NCI-H187 treated with DMSO at 0.1 percent for 48 hours (cell line): Measurements from ENCODE around the gene BCAM.

ENCODE experiments used
- DNase-seq: peaks from one replicate; lab custom pipeline; 2025; lab: John Stamatoyannopoulos, UW

The BCAM gene

DNA sequence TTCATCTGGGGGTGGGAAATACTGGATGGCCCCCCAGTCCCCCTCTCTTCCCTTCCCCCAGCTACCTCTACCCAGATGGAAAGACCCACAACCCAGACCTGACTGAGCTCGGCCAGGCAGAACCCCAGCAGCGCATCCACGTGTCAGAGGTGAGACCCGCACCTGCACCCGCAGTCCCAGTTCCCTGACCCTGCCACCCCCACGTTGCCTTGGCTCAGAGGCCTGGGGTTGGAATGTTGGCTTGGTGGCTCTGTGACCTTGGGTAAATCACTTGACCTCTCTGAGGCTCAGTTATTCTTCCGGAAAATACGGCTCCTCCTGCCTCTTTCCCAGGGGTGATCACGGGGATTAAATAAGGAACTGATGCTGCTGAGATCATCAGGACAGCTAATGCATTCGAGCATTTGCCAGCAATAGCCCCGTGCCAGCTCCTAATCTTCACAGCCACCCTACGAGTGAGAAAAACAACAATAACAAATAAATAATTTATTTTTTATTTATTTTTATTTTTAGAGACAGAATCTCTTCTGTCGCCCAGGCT is 18.9 kb upstream of the BCAM start:
- DNase-seq: no peak

DNA sequence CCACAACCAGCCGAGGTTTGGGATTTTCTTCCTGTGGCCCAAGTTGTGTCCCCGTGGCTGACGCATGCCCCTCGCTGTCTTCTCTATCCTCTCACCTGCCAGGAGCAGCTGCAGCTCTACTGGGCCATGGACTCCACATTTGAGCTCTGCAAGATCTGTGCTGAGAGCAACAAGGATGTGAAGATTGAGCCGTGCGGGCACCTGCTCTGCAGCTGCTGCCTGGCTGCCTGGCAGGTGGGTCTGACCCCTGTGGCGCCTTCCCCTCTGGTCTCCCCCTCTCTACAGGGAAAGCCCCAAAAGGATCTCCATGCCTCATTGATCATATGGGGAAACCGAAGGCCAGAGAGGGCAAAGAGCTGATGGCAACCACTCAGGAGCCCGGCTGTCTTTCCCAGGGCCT is 16.6 kb upstream of the BCAM start:
- no peak for DNase-seq

DNA sequence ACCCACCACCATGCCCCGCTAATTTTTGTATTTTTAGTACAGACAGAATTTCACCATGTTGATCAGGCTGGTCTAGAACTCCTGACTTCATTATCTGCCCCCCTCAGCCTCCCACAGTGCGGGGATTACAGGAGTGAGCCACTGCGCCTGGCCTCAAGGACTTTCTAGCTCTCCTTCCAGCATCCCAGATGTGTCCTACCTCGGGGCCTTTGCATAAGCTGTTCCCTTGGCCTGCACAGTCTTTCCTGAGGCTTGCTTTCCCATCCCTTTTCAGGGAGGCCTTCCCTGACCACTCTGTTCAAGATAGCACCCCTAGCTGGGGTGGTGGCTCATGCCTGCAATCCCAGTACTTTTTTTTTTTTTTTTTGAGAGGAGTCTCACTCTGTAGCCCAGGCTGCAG is 14.3 kb upstream of the BCAM start:
- no peak for DNase-seq

DNA sequence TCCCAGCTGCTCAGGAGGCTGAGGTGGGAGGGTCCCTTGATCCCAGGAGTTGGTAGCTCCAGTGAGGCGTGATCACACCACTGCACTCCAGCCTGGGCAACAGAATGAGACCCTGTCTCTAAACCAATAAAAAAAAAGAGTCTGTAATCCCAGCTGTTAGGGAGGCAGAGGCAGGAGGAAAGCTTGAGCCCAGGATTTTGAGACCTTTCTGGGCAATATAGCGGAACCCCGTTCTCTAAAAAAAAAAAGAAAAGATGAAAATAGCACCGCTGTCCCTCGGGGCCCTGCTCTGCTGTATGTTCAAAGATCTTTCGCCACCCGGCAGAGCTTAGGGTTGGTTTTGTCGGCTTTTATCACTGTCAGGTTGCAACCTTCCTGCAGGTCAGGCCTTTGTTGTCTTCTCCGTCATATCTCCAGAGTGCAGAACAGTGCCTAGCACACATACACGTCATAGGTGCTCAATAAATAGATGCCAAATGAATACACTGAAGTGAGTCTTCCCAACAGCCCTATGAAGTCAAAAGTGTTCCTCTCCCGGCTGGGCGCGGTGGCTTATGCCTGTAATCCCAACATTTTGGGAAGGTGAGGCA is 13.4 kb upstream of the BCAM start:
- no peak for DNase-seq

DNA sequence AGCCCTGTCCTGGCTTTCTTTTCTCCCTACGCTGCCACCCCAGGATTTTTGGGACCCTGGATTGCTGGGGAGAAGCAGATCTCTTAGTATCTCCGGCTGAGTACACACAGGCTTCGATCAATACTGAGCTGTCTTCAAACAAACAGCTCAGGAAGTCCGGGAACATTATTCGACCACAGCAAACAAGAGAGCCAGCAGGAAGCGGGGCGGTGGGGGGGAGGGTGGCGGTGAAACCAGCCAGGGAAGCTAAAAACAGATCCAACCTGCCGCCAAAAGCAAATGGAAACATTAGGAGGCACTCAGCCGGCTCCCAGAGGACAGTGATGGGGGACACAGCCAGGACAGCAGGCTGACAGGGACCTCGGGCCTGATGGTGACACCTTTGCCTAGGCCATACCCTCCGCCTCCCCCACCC is 12.2 kb upstream of the BCAM start:
- DNase-seq: no peak

DNA sequence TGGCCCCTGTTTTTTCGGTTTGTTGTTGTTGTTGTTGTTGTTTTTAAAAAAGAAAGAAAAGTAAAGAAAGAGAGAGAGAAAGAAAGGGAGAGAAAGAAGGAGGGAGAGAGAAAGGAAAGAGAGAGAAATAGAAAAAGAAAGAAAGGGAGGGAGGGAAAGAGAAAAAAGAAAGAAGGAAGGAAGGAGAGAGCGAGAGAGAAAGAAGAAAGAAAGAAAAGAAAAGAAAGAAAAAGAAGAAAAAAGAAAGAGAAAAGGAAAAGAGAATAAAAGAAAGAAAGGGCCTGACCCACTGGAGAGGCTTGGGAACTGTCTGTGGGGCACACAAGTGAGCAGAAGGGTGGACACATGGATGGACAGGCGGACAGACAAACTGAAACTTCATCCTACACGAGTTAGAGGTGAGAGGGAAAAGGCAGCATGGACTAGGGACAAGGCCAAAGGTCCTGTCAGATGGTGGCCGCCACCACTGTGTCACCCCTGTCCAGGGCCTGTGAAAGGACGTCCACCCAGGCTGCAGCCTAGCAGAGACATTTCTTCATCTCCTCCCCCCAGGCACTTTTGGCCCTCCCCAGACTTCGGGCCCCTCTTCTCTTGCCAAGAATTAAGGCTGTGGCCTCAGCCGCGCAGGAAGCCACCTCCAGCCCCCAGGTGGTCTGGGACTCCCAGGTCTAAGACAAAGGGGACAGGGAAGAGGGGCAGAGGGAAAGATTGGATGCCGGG is 9.1 kb upstream of the BCAM start:
- DNase-seq: no peak

DNA sequence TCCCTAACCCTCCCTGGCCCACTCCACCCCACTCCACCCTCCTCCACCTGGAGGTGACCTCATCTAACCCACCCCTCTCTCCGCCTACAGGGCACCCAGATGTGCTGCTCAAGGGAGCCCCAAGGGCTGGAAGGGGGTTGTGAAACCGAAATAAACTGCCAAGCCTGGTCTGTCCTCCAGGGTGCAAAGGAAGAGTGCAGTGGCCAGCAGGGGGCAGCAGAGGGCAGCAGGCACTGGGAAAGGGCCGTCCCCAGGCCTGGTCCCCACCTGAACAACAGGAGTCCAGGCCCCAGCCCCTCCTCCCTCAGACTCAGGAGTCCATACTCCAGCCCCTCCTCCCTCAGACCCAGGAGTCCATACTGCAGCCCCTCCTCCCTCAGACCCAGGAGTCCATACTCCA is 8.4 kb upstream of the BCAM start:
- DNase-seq: no peak

DNA sequence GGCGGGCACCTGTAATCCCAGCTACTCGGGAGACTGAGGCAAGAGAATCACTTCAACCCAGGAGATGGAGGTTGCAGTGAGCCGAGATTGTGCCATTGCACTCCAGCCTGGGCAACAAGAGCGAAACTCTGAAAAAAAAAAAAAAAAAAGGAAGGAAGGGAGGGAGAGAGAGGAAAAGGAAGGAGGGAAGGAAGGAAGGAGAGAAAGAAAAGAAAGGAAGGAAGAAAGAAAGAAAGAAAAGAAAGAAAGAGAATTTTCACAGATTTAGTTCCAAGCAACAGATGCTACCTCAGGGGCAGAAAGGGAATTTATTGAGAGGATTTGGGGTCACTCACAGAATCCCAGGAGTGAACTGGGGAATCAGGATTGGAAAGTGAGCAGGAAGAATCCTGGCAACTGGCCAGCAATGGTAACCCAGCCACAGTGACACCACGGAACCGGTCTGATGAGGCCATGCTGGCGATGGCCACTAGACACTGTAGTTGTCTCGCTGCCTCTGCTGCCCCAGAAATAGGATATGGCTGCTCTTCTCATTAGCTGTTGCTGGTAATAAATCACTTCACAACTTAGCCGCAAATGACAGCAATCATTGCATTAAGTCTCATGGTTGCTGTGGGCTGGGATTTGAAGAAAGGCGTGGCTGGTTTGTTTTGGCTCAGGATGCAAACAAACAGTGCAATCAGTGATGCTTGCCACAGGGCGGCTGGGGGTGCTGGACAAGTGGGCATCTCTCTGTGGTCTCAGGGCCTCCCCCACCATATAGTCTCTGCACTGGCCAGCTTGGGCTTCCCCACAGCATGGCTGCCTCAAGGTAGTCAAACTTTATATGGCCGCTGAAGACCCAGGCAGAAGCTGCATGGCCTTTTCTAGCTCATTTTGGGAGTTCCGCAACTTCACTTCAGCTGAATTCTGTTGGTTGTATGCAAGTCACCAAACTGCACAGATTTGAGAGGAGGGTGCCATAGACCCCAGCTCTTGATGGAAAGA is 5.2 kb upstream of the BCAM start:
- no peak for DNase-seq

DNA sequence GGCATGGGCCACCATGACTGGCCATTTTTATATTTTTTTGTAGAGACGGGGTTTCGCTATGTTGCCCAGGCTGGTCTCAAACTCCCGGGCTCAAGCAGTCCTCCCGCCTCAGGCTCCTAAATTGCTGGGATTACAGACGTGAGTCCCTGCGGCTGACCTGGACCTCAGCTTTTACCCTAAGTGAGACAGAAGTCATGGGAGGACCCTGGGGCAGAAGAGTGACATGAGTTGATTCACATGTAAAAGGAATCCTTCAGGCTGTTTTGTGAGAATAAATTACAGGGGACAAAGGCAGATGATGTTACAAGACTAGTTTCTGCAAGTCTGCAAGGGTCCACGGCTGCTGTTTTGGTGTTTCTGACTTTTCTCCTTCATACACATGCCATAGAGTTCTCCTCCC is 2.6 kb upstream of the BCAM start:
- no peak for DNase-seq

DNA sequence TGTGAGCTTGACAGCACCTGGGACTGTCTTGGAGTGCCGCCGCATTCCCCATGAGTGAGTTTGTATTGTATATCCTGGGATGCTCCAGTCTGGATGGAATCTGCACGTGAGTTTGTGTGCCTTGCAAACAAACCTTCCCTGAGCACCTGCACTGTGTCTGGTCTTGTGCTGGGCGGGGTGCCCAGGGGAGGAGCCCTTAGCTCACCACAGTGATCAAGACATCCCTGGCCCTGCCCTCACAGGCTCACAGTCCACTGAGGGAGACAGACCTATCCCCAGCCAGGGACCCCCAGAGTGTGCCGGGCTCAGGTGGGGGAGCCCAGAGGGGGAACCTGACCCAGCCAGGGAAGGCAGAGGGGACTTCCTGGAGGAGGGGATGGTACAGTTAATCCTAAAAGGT is 1.7 kb upstream of the BCAM start:
- no peak for DNase-seq

DNA sequence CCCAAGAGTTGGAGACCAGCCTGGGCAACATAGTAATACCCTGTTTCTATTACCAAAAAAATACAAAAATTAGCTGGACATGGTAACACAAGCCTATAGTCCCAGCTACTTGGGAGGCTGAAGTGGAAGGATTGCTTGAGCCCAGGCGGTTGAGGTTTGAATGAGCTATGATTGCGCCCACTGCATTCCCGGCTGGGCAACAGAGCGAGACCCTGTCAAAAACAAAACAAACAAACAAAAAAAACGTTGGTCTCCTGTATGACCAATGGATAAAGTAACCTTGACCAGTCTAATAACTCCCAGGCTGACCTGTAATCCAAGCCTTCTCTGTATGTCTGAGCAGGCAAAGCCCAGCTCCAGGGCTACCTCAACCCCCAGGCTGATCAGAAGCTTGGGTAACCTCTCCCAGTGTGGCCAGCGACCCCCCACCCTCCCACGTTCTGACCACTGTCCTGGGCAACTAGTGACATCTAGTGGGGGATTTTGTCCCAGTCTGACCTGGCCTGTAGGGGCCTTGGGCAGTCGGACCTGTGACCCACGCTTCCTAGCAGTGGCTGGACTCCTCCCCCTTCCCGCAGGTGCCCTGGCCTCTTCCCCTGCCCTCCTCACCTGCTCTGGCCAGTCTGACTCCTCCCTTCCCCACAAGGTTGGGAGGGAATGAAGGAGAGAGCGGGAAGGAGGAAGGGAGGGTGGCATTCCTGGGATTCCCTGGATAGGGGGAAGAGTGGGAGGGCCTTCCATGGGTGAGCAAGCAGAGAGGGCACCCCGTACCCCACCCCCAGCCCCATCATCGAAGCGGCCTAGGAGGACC is 1.0 kb upstream of the BCAM start:
- no peak for DNase-seq

DNA sequence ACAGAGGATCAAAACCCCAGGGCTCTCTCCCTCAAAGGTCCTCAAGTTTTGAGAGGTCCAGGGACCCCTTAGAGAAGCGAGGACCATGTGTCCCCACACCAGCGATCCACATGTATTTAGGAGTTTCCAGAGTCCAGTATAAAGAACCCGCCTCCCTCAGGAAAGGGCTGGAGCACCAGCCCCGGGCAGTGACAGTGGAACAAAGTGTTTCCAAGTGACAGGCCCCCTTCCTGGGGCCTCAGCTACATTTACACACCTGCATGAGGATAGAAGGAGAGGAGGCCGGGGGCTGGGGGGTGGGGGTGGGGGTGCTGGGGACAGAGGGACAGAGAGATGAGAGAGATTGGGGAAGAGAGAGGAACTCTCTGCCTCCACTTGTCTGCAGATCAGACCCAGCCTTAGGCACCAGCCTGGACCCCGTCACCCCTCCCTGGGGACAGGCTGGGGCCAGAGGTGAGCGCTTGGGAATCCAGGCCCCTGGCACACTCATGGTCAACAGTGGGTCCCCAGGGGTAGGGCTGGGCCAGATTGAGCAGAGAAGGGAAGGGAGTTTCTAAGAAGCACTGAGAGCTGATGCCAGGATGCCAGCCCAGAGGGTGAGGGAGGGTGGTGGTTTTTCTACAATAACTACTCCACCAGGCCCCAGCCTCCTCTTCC is 802 bp downstream of the BCAM start:
- no peak for DNase-seq

DNA sequence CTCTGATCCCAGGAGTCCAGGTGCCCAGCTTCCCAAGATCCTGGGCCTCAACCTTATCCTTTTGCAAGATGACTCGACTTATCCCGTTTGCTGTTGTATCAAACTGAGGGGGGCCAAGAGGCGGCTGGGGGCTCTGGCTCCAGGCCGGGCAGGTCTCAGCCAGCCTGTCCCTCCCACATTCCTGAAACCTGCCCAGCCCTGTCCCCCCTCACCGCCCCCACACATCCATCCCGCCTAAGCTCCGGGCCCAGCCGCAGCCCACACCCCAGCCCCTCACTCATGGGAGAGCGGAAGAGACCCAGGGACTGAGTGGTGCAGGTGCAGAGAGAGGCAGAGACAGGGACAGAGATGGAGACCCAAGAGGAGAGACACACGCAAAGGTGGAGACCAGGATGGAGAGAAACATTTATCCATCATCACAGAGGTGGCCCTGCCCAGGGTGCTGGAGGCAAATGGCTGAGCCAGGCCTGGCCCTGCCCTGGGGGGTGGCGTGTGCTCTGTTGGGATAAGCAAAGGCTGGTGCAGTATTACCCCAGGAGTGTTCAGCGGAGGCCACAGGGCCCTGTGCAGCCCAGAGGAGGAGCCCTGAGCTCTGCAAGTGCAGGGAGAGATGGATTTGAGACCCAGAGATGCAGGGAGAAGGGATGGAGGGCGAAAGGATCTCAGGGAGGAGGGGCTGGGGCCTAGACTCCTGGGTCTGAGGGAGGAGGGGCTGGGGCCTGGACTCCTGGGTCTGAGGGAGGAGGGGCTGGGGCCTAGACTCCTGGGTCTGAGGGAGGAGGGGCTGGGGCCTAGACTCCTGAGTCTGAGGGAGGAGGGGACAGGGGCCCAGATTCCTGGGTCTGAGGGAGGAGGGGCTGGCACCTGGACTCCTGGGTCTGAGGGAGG is 1.6 kb downstream of the BCAM start:
- no peak for DNase-seq

DNA sequence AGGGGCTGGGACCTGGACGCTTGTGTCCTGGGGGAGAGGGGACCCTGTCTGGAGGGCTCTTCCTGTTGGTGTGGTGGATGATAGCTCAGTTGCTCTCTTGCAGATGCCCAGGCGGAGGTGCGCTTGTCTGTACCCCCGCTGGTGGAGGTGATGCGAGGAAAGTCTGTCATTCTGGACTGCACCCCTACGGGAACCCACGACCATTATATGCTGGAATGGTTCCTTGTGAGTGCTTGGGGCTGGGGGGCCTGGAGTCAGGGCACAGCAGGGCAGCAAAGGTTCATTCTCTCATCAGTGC is 2.2 kb downstream of the BCAM start:
- no peak for DNase-seq

DNA sequence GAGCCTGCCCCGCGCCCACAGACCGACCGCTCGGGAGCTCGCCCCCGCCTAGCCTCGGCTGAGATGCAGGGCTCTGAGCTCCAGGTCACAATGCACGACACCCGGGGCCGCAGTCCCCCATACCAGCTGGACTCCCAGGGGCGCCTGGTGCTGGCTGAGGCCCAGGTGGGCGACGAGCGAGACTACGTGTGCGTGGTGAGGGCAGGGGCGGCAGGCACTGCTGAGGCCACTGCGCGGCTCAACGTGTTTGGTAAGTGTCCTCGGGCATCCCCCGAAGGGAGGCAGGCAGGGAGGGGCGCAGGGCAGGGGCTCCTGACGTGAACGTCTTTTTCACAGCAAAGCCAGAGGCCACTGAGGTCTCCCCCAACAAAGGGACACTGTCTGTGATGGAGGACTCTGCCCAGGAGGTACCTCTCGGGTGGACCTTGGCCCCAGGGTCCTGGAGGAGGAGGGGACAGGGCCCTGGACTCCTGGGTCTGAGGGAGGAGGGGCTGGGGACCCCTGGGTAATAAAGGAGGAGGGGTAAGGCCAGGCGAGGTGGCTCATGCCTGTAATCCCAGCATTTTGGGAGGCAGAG is 3.3 kb downstream of the BCAM start:
- DNase-seq: no peak

DNA sequence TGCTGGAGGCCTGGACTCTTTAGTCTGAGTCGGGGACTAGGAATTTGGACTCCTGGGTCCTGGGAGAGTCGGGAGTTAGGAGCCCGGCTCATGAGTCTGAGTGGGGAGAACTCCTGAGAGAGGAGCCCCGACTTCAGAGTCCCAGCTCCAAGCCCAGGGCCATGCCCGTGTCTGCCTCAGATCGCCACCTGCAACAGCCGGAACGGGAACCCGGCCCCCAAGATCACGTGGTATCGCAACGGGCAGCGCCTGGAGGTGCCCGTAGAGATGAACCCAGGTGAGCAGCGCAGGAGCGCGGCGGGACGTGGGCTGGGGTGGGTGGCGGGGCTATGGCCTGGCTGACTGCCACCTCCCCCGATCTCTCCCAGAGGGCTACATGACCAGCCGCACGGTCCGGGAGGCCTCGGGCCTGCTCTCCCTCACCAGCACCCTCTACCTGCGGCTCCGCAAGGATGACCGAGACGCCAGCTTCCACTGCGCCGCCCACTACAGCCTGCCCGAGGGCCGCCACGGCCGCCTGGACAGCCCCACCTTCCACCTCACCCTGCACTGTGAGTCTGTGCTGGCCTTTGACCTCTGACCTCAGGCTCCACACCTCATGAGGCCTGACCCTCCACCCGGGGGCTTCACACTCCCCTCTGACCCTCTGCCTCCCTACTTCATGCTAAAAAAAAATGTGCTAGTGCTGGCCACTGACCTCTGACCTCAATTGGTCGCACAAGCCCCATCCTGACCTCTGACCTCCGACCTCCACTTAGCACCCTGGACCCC is 4.4 kb downstream of the BCAM start:
- no peak for DNase-seq

DNA sequence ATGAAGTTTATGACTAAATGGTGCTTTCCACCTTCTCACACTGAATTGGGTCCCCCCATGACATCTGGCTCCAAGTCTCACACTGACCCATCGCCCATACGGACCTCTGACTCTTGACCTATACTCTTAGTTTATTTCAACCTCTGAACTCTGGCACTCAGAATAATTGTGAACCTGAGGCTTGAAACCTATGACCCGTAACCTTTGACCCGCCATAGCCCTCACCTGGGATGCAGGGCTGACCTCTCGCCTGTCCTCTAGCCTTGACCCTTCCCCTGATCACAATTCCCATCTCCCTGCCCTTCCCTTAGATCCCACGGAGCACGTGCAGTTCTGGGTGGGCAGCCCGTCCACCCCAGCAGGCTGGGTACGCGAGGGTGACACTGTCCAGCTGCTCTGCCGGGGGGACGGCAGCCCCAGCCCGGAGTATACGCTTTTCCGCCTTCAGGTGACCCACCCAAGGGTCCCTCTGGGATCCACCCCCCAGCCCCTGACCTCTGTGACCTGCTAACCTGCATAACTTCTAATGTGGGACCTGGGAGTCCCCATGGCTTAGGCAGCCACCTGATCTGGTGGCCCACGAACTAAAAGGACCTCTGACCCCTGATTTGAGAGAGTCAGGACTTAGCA is 5.1 kb downstream of the BCAM start:
- DNase-seq: no peak

DNA sequence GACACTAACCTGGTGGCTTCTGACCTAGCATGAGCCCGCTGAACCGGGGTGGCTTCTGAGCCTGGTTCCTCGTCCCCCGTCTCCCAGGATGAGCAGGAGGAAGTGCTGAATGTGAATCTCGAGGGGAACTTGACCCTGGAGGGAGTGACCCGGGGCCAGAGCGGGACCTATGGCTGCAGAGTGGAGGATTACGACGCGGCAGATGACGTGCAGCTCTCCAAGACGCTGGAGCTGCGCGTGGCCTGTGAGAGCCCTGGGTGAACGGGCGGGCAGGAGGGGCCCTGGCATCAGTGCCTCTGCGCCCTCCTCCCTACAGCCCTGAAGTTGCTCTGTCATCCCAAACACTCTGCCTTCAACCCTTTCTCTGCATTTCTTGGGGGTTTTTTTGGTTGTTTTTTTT is 5.6 kb downstream of the BCAM start:
- DNase-seq: no peak

DNA sequence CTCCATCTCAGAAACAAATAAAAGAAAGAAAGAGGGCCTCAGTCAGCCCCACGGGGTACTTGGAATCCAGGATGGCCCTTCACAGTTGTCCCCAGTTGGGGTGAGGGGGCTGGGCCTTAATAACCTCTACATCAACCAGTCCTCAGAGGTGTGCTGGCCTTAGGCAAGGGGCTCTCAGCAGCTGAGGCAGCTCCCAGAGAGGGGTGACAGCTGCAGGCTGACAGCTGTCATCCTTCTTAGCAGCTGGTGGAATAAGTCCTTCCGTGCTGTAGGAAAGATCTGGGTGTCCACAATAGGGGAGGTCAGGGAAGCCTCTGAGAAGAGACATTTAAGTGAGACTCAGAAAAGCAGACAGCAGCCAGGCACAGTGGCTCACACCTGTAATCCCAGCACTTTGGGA is 7.4 kb downstream of the BCAM start:
- no peak for DNase-seq
